Natural killer cell (primary cell): ENCODE data around the gene GGN. TPM values are rescaled to one million over a fixed set of nuclear protein-coding genes. Genes with fewer than 3 reads are reported as not detected.

ENCODE experiments used
- ATAC-seq, 3 donors: fragments of 150-1000 bp in 2 of 3; fragments of 200-7000 bp in 1 of 3; cut with Tn5 transposase; 1 replicate in 1 of 3; 2 replicates in 2 of 3; pipeline ENCODE4 v1.10.0; 2021; ENCODE audit warnings: mild to moderate bottlenecking in 2 of 3, moderate library complexity in 2 of 3
- DNase-seq, 2 donors: peaks; one replicate each; pipeline versions ENCODE4 v3.0.0 to v3.0.0-alpha.2; 2013 to 2021; ENCODE audit warnings: mixed read lengths in 1 of 2
- H3K27ac ChIP-seq: one replicate; pipeline ENCODE4 v1.5.1; 2013; ENCODE audit warnings: mild to moderate bottlenecking, low read length
- H3K27me3 ChIP-seq: one replicate; pipeline ENCODE4 v1.6.1; 2013; ENCODE audit warnings: low read length; ENCODE audit not compliant: control insufficient read depth, insufficient read depth
- H3K36me3 ChIP-seq: one replicate; pipeline ENCODE4 v1.6.1; 2013; ENCODE audit warnings: low read length; ENCODE audit not compliant: control insufficient read depth, insufficient read depth
- H3K4me1 ChIP-seq: one replicate; pipeline ENCODE4 v1.6.1; 2013; ENCODE audit warnings: low read length; ENCODE audit not compliant: control insufficient read depth, insufficient read depth
- H3K4me3 ChIP-seq: one replicate; pipeline ENCODE4 v1.5.1; 2013; ENCODE audit warnings: low read length
- H3K9me3 ChIP-seq: one replicate; pipeline ENCODE4 v1.6.1; 2013; ENCODE audit warnings: low read length; ENCODE audit not compliant: control insufficient read depth, insufficient read depth
- H3K27ac Mint-ChIP-seq, 2 donors: one replicate each; pipeline ENCODE4 v1.8.0; 2022; ENCODE audit warnings: mild to moderate bottlenecking in 2 of 2, mixed read lengths in 2 of 2, moderate library complexity in 1 of 2
- H3K27me3 Mint-ChIP-seq, 2 donors: one replicate each; pipeline ENCODE4 v1.8.0; 2022; ENCODE audit warnings: low read depth in 2 of 2, mixed read lengths in 2 of 2
- H3K36me3 Mint-ChIP-seq: one replicate; pipeline ENCODE4 v1.8.0; 2022; ENCODE audit warnings: mixed read lengths
- H3K4me1 Mint-ChIP-seq, 2 donors: one replicate each; pipeline ENCODE4 v1.8.0; 2022; ENCODE audit warnings: mixed read lengths in 2 of 2
- H3K4me3 Mint-ChIP-seq: one replicate; pipeline ENCODE4 v1.8.0; 2022; ENCODE audit warnings: mild to moderate bottlenecking, moderate library complexity, mixed read lengths
- H3K9me3 Mint-ChIP-seq, 2 donors: one replicate each; pipeline ENCODE4 v1.8.0; 2022; ENCODE audit warnings: mixed read lengths in 2 of 2
- CTCF ChIP-seq: fragments of 200-600 bp; IDR thresholded peaks from one replicate; pipeline ENCODE4 v1.8.0; 2022; ENCODE audit warnings: antibody characterized with exemption
- WGBS: methylation state at CpG from one replicate; pipeline ENCODE4 v1.1.7; 2013; ENCODE audit warnings: missing lambda C conversion rate; ENCODE audit not compliant: insufficient coverage; 5-methylcytosine and 5-hydroxymethylcytosine counted together
- intact Hi-C: fragments of 100-400 bp; cut with micrococcal nuclease; formaldehyde crosslinking; loops from one replicate; pipeline ENCODE4 v1.14.2; 2022
- total RNA-seq, 4 donors: library from RNA; stranded (reverse); fragments of 120-200 nt in 1 of 4; gene quantifications; one replicate each; pipeline versions ENCODE4 v1.2.3 to v1.2.4, GENCODE V29; 2013 to 2022

Gene GGN
- total RNA-seq, 3 donors from 2014 or later (not counting 1 experiment from before 2014, with no cell fraction given), result not detected

GRCh38 chr19:38404858-38405257 is 17.0 kb upstream of the GGN start:
- Histone ChIP-seq H3K4me3 (no peak overlapping the region), H3K9me3 (no peaks in the 10 kb centered on the region), H3K27me3 (no peaks in the 10 kb centered on the region), H3K27ac (no peak overlapping the region), H3K4me1 (peaks cover 16% of the 10 kb centered on the region), H3K36me3 (peaks cover 17% of the 10 kb centered on the region)
- 98% methylated on average over 6 of the region's 6 CpGs for WGBS
- H3K9me3 Mint-ChIP-seq, result no peaks in the 10 kb centered on the region
- no peak for ATAC-seq
- H3K36me3 Mint-ChIP-seq, result no peaks in the 10 kb centered on the region
- H3K4me1 Mint-ChIP-seq, result peaks cover 10 to 19% of the 10 kb centered on the region in 2 donors
- no peak for DNase-seq
- peaks cover 5 to 7% of the 10 kb centered on the region in 2 donors for H3K27me3 Mint-ChIP-seq
- no peak for TF ChIP-seq CTCF
- H3K27ac Mint-ChIP-seq, result peak overlapping the region; percentile 16 to 95
- H3K4me3 Mint-ChIP-seq, result peak overlapping the region; percentile 68
- intact Hi-C loops, result loop anchor here (5.0 kb wide), 1 partner anchor 102 kb away; no protein-coding TSS in a partner anchor

GRCh38 chr19:38402967-38403674 is 15.3 kb upstream of the GGN start, which contains the start of gene FAM98C:
FAM98C (plus strand) TSS chr19:38403093; CDS start chr19:38403154, 61 bp downstream.
- under 1% methylated on average over 82 of the region's 82 CpGs for WGBS
- Mint-ChIP-seq H3K27me3 (peaks cover 12 to 16% of the 10 kb centered on the region in 2 donors), H3K4me3 (peak within 1 kb of the TSS; percentile 97), H3K4me1 (peaks cover 10 to 19% of the 10 kb centered on the region in 2 donors), H3K36me3 (no peaks in the 10 kb centered on the region), H3K9me3 (no peaks in the 10 kb centered on the region), H3K27ac (peak within 1 kb of the TSS; percentile 86 to 95)
- peaks cover 3% of the 10 kb centered on the region for H3K27me3 ChIP-seq
- ATAC-seq (peak; percentile 95 to 99 (median 96)), DNase-seq (peak; percentile 99)
- TF ChIP-seq CTCF, result peak; percentile 100
- no peaks in the 10 kb centered on the region for H3K9me3 ChIP-seq
- intact Hi-C loops, result loop anchor here (1.0 to 5.0 kb wide), 4 partner anchors 28 to 528 kb away; partner anchors contain the start of genes MRPS12, PSMD8 and SARS2
- peak within 1 kb of the TSS; percentile 93 for H3K4me3 ChIP-seq
- peak within 1 kb of the TSS; percentile 84 for H3K27ac ChIP-seq
- peaks cover 16% of the 10 kb centered on the region for H3K4me1 ChIP-seq
- H3K36me3 ChIP-seq, result peaks cover 17% of the 10 kb centered on the region

GRCh38 chr19:38402623-38402966 is 14.8 kb upstream of the GGN start:
- 2% methylated on average over 18 of the region's 18 CpGs for WGBS
- H3K27me3 ChIP-seq, result peaks cover 3% of the 10 kb centered on the region
- peak overlapping the region; percentile 46 for H3K4me3 ChIP-seq
- DNase-seq (no peak), ATAC-seq (no peak)
- Mint-ChIP-seq H3K4me3 (peak overlapping the region; percentile 97), H3K27me3 (peaks cover 12 to 16% of the 10 kb centered on the region in 2 donors), H3K4me1 (peaks cover 10 to 19% of the 10 kb centered on the region in 2 donors), H3K9me3 (no peaks in the 10 kb centered on the region), H3K27ac (peak overlapping the region; percentile 86 to 95), H3K36me3 (no peaks in the 10 kb centered on the region)
- H3K9me3 ChIP-seq, result no peaks in the 10 kb centered on the region
- intact Hi-C loops, result loop anchor here (2.0 to 5.0 kb wide), 3 partner anchors 28 to 528 kb away; partner anchors contain the start of genes MRPS12, PSMD8 and SARS2
- H3K27ac ChIP-seq, result peak overlapping the region; percentile 84
- TF ChIP-seq CTCF, result no peak
- H3K36me3 ChIP-seq, result peaks cover 17% of the 10 kb centered on the region
- peaks cover 16% of the 10 kb centered on the region for H3K4me1 ChIP-seq
